ENCODE results near the gene SCN10A.

The SCN10A gene

DNA sequence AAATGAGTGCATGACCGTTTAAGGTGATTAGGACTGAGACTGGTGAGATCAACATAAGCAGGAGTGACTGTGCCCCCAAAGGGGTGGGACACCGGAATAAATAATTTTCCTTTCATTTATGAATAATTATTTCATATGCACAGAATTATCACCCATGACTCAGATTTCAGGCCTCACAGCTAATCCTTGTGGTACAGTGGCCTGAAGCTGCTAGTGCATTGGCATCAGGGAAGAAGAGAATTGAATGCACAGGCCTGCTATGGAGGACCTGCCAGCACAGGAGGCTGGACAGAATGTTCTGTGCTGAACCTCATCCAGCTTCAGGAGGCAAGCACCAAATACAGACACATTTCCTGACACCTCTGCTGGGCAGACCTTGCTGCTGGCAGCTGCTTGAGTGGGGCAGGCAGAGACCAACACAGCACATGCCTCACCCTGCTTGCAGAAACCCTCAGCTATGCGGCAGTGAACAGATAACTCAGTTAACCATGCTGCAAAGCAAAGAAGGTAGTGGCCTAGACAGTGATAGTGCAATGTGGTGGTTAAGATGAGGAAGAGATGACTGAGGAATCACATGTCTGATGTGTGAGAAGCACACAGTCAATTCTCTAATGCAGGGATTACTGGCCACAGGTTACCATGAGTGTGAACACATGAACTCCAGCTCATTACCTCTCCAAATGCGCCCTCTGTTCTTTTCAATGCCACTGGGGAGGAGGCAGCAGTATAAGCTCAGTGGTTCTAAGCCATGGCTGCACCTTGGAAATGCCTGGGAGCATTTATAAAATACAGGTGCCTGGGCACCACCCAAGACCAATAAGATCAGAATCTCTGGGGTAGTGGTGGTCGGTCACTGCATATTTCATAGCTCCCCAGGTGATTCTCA is 98.4 kb downstream of the SCN10A start:
- no peak for DNase-seq

DNA sequence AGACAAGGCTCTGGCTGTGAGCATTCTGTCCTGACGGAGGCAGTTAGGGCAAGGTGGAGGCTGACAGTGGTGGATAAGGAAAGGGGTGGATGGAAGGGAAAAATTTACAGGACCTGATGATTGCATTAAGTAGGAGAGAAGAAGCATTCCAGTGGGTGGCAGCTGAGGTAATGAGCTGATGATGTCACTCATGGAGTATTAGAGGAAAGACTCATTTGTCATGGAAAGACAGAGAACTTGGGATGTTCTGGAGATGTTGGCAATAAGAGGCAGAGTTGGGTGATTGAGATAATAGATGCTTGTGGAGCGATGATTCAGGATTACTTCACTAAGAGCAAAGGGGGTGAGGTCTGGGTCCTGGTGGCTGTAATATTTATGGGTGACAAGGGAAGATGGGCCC is 102.9 kb downstream of the SCN10A start:
- no peak for DNase-seq

DNA sequence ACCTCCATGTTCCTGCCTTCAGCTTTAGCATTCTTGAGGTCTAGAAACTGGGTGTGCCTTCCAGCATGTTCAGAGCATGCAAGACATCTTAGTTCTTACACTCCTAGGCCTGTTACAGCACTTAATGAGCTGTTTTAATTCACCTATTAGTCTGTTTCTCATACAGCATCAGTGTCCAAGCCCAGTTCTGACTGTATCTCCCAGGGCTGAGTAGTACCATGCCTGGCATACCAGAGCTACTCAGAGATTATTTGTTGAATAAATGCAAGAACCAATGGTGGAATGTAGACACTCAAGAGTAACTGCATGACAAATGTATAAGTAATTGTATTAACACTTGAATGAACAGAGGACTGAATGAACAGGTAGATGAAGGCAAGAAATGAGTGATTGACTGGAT is 104.7 kb downstream of the SCN10A start:
- DNase-seq = no peak

DNA sequence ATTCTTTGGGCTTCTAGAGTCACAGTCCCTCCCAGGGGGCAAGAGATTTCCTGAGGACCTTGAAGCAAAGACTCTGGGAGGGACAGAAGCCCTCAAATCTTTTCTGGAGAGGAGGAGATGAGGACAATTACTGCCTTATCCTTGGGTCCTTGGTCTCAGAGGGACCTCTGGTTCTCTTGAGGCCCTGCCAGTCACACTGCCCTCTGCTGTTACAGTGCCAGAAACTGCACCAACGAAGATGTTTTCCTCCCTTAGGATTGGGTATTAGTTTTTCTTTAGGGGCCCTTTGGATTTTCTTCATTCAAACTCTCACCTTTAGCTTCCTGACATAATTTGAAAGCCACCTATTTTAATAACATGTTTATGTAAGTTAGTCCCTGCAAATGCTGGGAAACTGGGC is 108.3 kb downstream of the SCN10A start:
- no peak for DNase-seq

DNA sequence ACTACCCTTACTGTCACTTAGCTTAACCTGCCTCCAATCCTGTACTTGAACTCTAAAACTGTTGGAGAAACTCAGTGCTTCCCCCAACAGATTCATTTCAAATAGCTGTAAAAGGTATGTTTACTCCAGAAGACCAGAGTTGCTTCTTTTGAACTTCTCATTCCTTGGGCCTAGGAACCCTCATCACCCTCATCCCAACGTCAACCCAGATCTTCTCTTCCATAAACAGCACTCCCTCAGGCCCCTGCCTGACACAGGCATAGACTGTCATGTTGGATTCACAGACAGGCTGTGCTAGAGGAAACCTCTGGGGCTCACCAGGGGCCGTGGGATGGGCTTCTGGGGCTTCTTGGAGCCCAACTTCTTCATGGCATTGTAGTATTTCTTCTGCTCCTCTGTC is 109.1 kb downstream of the SCN10A start:
- no peak for DNase-seq

DNA sequence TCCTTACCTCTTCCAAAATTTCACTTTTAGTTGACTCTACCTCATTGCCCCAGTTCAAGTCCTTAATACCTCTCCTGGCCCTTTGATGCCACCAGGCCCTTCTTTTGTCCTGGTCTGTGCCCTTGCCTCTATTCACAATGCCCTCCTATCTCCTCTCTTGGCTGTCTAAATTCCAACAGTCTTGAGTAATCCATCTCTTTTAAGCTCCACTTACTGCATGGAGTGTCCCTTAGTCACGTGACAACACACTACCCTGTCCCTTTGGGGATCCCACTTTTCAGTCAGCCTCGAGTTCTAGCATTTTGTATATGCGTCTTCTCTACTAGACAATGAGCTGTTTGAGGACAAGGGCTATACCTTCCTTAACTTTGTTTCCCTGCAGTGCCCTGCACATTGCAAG is 113.8 kb downstream of the SCN10A start:
- no peak for DNase-seq

DNA sequence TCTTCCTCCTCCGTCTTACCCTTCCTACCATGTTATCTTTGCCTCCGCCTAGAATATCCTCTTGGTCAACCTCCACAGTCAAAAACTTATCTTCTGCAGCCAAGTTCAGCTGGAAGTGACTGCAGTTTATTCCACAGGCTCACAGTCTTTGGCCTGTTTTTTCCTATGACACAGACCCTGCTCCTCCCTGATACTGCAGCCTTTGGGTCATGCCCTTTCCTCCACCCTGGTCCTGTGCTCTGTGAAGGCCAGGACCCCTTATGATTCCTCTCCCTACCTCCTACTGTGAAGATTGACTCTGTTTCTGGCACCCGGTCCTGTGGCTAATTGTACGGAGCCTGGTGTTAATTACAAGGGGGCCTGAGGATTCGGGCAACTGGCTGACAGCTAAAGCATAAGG is 117.3 kb downstream of the SCN10A start:
- DNase-seq = no peak

DNA sequence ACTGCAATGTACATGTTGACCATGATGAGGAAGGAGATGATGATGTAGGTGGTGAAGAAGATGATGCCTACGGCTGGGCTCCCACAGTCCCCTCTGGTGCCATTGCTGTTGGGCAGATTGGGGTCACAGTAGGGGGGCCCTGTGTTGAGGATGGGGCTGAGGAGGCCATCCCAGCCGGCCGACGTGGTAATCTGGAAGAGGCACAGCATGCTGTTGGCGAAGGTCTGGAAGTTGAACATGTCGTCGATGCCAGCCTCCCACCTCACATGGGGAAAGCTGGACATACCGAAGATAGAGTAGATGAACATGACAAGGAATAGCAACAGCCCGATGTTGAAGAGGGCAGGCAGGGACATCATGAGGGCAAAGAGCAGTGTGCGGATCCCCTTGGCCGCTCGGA is 118.0 kb downstream of the SCN10A start:
- DNase-seq = no peak

DNA sequence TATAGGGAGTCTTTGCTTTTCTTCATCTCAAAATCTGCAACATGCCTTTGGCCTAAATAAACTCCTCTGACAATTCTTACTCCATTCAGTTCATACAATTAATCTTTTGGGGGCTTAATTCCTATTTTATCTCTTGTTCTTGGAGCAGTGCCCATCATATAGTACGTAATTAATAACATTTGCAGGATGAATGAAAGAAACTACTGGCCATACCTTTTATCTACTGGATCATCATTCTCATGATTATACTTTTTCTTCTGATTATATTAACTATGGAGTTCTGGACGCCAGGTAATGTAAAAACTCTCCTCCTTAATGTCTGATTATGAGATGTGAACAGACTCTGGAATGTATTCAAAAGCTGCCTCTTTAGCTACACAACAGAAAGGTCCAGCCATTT is 120.0 kb downstream of the SCN10A start:
- DNase-seq = no peak

DNA sequence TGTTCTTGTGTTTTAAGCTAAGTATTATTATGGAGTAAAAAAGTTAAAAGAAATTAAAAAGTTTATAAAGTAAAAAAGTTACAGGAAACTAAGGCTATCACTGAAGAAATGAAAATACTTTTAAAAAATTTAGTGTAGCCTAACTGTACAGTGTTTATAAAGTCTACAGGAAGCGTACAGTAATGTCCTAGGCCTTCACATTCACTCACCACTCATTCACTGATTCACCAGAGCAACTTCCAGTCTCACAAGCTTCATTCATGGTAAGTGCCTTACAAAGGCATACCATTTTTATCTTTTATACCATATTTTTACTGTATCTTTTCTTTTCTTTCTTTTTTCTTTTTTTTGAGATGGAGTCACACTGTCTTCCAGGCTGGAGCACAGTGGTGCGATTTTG is 125.8 kb downstream of the SCN10A start:
- no peak for DNase-seq

DNA sequence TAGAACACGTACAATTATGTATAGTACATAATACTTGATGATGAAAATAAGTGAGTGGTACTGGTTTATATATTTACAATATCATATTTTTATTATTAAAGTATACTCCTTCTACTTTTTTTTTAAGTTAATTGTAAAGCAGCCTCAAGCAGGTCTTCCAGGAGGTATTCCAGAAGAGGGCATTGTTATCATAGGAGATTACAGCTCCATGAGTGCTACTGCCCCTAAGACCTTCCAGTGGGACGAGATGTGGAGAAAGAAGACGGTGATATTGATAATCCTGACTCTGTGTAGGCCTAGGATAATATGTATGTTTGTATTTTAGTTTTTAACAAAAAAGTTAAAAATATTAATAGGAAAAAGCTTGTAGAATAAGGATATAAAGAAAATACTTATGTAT is 126.2 kb downstream of the SCN10A start:
- DNase-seq = no peak

DNA sequence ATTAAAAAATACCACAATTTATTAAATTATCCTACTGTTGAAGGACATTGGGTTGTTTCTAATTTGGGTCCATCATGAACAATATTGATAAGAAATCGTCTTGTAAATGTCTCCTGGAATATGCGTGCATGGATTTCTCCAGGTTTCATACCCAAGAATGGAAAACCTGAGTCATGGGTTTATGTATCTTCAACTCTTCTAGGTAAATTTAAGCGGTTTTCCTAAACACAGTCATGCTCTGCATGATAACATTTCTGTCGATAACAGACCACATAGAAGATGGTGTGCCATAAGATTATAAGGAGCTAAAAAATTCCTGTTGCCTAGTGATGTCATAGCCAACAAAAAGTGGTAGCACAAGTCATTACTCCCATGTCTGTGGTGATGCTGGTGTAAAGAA is 126.7 kb downstream of the SCN10A start:
- no peak for DNase-seq

DNA sequence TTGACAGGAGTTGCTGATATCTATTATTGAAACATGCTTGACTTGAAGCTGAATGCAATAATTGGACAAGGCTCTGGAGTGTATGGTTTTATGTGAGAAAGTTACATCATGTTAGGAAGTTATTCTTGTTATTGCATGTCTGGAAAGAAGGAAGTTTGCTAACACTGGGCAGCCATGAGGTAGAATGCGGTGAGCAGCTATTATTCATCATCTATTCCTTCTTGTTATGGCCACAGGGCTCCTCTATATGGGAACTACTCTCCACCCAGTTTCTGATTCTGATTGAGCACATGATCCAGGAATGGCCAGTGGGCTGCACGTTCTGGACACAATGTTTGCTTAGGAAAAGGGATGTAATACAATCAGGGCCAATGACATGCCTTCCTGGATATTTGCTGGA is 128.7 kb downstream of the SCN10A start:
- DNase-seq = no peak

DNA sequence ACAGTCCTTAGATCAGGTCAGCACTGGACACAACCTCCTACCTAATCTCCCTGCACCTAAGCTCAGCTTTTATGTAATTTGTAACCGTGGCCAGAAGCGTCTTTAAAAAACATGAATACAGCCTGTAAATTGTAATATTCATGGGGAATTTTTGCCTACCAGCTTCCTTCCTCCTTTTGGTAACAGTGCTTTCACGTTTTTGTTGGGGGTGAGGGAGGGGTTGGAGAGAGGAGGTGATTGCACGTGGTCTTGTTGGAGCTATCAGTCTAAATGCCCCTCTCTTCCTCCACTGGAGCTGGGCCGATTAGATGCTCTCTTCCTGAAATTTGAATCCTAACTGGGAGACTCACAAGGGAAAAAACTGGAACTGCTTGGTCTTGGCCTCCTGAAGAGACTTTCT is 131.5 kb downstream of the SCN10A start:
- DNase-seq = no peak

DNA sequence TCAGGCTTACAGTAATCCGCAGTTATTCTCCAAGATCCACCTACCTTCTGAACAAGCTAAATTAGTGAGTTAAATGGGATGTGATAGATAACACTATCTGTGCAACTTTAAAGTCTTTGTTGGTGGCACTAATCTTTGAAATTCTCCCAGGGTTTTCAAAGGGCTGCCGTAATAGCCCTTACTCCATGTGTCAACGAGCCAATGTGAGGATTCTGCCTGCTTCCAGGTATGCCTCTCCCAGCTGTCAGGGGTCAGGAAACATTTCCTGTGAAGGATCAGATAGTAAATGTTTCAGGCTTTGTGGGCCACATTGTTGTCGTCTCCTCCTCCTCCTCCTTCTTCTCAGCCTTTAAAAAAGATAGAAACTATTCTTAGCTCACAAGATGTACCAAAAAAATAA is 146.3 kb downstream of the SCN10A start:
- DNase-seq = no peak

DNA sequence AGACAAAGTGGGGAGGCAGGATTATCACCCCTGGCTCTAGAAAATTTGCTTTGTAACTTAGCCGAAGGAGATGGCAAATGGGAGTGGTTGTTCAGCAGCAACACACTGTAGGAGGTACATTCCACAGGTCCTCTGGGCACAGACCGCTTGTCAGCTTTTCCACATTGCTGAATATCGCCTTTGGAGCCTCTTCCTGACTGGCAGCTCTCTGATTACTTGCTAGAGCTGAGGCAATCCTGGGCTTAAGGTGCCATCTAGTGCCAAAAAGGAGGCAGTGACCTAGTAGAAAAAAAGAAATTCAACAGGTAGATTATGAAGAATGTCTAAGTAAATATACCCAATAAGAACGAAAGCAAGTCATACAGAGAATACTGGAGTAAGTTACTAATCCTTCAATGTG is 153.5 kb downstream of the SCN10A start:
- no peak for DNase-seq

DNA sequence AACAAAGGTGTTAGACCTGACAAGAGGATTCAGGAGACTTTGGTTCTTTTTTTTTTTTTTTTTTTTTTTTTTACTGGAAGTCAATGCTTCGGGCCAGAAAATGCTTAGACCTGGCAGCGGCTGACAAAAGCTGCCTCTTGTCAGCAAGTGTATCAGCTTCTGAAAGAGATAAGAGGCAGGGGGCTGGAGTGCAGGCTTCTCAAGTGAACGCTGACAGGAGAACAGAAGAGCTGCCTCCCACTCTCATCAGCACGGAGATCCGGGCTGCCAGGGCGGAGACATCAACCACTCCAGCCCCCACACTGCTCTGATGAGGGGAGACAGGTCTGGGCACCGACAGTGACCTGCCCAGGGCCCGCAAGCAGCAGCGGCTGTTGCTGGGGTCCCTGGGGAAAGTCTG is 157.2 kb downstream of the SCN10A start:
- DNase-seq = no peak

DNA sequence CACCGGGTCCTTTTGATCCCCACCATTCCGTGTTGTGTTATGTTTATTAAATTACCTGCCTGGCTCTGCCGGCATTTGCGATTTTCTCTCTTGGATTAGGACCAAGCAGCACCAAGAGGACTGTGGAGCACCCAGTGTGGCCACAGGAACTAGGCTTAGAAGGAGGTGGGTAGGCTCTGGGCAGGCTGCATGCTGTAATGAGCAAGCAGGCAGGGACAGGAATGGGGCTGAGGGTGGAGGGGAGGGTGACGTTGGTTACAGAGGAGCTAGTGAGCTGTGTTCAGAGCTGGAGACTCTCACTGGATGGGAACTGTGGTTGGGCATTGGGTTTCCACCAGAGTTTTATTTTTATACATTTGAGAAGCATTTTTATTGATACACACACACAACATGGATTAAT is 158.6 kb downstream of the SCN10A start:
- no peak for DNase-seq

DNA sequence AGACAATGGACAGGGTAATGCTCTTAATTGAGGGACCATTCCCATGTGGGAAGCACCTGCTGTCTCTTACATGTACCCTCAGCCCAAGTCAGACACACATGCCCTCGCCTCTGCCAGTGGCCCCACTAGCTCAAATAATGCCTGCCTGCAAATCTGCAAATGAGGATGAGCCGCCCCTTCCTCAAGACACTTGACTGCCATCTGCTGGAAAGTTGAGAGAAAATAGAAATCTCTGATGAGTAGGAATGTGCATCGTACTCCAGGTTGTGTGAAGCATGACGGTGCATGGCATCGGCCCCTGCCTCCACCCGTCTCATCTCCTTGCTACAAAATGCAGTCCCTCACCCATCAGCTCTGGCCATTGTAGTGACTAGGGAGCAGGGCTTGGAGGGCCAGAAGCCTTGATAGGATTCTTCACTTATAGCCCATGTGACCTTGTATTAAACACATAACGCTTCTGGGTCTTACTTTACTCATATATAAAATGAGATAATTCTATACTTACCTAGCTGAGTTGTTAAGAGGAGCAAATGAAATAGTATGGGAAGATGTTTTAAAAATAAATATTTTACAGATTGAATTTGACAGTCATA is 160.2 kb downstream of the SCN10A start:
- no peak for DNase-seq

DNA sequence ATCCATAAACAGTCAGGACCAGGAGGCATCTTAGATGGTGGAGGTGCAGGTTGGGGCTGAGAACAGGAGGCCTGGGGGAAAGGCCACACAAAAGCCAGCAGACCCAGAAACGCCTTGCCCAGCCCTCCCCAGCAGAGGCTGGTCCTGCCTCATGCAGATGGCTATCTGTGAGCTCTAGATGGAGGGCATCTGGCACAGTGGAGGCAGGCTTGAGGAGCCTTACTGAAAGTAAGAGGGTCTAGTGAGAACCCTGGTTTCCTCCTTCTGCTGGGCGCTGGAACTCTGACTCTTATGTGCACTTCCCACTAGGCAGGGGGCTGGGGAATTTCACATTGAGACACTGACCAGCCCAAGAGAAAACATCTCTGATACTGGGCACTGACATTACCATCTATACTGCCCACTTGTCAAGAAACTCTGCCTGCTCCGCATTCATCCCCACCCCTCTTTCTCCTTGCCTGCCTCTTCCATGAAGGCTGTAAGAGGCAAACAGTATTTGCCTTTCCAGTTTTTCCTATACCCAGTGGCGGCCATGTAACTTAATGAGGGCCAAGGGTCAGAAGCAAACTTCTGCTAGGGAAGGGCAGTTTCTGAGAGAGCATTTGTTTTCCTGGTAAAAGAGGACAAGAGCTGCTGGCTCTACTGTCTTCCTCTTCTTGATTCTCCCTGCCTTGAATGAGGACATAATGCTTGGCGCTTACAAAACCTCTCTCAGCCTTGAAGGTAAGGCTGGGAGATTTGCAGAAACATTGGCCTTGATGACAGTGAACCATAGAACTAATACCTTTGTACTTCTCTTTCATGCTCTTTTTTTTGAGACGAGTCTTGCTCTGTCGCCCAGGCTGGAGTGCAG is 162.1 kb downstream of the SCN10A start:
- DNase-seq = no peak

DNA sequence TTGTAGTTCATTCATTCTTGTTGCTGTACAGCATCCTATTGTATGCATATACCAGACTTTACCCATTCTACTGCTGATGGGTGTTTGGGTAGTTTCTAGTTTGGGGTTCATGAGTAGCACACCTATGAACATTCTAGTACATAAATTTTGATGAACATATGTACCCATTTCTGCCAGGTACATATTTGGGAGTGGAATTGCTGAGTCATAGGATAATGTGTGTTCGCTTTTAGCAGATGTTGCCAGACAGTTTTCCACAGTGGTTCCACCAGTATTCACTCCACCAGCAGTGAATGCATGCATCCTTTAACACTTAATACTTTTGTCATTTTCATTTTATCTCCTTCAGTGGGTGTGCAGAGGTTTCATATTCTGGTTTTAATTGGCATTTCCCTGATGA is 163.1 kb downstream of the SCN10A start:
- no peak for DNase-seq

DNA sequence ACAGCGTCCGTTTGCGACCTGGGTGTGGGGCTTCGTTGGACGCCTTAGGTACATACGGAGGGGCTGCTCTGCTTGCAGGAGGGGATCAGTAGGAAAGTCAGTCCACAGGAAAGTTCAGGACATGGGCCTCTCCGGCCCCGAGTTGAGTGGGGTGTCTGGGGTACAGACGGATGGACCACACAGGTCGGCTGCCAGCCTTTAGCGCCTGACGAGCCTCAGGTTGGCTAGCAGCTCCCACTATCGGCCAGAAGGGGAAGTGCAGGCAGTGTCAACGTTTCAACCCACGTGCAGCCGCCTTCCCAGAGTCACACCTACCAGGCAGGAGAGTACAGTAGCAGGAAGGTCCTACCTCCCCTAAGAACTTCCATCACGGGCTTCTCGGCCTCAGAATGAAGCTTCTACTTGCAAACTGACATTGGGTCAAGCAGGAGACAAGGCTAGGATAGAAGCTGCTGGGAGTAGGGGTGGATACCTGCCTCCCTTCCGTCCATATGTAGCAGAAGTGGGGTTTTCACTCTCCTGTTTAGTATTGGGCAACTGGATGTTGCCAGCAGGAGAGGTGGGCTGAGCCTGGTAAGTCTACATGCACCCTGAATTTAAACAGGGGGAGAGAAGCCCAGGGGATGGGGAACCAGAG is 164.7 kb downstream of the SCN10A start:
- peak; percentile 12 for DNase-seq

DNA sequence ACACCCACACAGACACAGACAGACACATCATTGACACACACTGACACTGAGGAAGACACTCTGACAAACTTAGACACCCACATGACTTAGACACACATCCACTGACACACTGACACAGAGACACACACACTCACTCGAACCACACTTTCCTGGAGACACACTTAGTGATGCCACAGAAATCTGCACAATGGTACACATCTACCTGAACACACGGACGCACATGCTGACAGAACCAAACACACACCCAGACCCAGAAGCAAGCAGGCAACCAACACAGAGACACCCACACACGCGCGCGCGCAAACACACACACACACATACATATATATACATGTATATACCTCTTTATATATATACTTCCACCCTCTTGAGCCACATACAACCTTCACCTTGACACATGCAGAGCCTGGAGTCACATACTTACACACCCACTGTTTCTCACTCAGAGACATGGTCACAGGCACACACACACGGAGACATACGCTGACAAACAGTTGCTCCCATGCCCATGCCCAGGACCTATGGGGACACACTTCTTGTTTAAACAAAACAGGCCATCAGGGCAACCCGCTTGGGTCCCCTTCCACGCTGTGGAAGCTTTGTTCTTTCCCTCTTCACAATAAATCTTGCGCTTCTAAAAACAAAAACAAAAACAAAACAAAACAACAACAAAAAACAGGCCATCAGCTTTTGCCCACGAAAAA is 165.6 kb downstream of the SCN10A start:
- no peak for DNase-seq

Data from NCI-H1417 treated with DMSO at 0.1 percent for 48 hours (cell line).